Liver (tissue), 3 donors: ENCODE data around the gene CACNA1H.

Experiments used
- GABPA ChIP-seq, 2 donors: IDR thresholded peaks in 1 of 2; conservative IDR thresholded peaks in 1 of 2; 2 replicates each; pipeline ENCODE4 v1.6.1; 2016; ENCODE audit warnings: antibody characterized with exemption in 2 of 2, mild to moderate bottlenecking in 1 of 2, moderate library complexity in 1 of 2
- RAD21 ChIP-seq, 2 donors: IDR thresholded peaks; 2 replicates each; pipeline ENCODE4 v1.6.1; 2016; ENCODE audit warnings: antibody characterized with exemption in 2 of 2, mild to moderate bottlenecking in 2 of 2
- SP1 ChIP-seq: IDR thresholded peaks from 2 replicates; pipeline ENCODE4 v1.6.1; 2018; ENCODE audit warnings: antibody characterized with exemption, mild to moderate bottlenecking
- TAF1 ChIP-seq: conservative IDR thresholded peaks from 2 replicates; pipeline ENCODE4 v1.6.1; 2016; ENCODE audit warnings: antibody characterized with exemption, mild to moderate bottlenecking
- YY1 ChIP-seq: IDR thresholded peaks from 2 replicates; pipeline ENCODE4 v1.6.1; 2016; ENCODE audit warnings: antibody characterized with exemption, mild to moderate bottlenecking
- TF ChIP-seq, protein P1 (sequence below): fragments of 150-350 bp; IDR thresholded peaks from 2 replicates; pipeline ENCODE4 v1.5.1; 2017; ENCODE audit warnings: improper control_type of control experiment, low read depth, low read length; ENCODE audit not compliant: missing input control
- TF ChIP-seq, protein P2 (sequence below): IDR thresholded peaks from 2 replicates; pipeline ENCODE4 v1.6.1; 2016; ENCODE audit warnings: antibody characterized with exemption
- TF ChIP-seq, protein P3 (sequence below): IDR thresholded peaks from 2 replicates; pipeline ENCODE4 v1.6.1; 2016; ENCODE audit warnings: antibody characterized with exemption, mild to moderate bottlenecking
- TF ChIP-seq, protein P4 (sequence below): IDR thresholded peaks from 2 replicates; pipeline ENCODE4 v1.6.1; 2016; ENCODE audit warnings: antibody characterized with exemption
- donor health status: healthy.
- donor health status: healthy.

DNA sequence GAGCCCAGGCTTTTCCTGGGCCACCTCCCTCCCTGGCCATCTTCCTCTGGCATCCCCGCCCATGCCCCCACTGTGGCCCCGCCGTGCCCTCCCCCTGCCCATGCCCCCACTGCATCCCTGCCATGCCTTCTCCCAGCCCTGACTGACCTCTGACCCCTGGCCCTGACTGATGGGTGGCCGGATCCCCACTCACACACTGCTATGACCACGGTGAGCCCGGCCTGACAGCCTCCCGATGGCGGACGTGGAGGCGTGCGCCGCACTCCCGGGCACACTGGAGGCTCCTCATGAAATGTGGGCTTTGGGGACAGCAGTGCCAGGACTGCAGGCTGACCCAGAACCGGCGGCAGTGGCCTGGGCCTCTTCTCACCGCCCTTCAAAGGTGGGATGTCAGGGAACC, 46.2 kb upstream of the CACNA1H start:
- TF ChIP-seq, protein P1, sequence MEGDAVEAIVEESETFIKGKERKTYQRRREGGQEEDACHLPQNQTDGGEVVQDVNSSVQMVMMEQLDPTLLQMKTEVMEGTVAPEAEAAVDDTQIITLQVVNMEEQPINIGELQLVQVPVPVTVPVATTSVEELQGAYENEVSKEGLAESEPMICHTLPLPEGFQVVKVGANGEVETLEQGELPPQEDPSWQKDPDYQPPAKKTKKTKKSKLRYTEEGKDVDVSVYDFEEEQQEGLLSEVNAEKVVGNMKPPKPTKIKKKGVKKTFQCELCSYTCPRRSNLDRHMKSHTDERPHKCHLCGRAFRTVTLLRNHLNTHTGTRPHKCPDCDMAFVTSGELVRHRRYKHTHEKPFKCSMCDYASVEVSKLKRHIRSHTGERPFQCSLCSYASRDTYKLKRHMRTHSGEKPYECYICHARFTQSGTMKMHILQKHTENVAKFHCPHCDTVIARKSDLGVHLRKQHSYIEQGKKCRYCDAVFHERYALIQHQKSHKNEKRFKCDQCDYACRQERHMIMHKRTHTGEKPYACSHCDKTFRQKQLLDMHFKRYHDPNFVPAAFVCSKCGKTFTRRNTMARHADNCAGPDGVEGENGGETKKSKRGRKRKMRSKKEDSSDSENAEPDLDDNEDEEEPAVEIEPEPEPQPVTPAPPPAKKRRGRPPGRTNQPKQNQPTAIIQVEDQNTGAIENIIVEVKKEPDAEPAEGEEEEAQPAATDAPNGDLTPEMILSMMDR, result no peak
- TF ChIP-seq RAD21 (IDR thresholded peaks at IDR 0.05) (no peak), YY1 (no peak), TAF1 (no peak), SP1 (no peak), GABPA (IDR thresholded peaks at IDR 0.05 in 1 of 2, conservative IDR thresholded peaks at IDR 0.05 in 1 of 2) (no peak)
- TF ChIP-seq, protein P2, sequence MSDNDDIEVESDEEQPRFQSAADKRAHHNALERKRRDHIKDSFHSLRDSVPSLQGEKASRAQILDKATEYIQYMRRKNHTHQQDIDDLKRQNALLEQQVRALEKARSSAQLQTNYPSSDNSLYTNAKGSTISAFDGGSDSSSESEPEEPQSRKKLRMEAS, result no peak
- TF ChIP-seq, protein P3, sequence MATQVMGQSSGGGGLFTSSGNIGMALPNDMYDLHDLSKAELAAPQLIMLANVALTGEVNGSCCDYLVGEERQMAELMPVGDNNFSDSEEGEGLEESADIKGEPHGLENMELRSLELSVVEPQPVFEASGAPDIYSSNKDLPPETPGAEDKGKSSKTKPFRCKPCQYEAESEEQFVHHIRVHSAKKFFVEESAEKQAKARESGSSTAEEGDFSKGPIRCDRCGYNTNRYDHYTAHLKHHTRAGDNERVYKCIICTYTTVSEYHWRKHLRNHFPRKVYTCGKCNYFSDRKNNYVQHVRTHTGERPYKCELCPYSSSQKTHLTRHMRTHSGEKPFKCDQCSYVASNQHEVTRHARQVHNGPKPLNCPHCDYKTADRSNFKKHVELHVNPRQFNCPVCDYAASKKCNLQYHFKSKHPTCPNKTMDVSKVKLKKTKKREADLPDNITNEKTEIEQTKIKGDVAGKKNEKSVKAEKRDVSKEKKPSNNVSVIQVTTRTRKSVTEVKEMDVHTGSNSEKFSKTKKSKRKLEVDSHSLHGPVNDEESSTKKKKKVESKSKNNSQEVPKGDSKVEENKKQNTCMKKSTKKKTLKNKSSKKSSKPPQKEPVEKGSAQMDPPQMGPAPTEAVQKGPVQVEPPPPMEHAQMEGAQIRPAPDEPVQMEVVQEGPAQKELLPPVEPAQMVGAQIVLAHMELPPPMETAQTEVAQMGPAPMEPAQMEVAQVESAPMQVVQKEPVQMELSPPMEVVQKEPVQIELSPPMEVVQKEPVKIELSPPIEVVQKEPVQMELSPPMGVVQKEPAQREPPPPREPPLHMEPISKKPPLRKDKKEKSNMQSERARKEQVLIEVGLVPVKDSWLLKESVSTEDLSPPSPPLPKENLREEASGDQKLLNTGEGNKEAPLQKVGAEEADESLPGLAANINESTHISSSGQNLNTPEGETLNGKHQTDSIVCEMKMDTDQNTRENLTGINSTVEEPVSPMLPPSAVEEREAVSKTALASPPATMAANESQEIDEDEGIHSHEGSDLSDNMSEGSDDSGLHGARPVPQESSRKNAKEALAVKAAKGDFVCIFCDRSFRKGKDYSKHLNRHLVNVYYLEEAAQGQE, result no peak
- TF ChIP-seq, protein P4, sequence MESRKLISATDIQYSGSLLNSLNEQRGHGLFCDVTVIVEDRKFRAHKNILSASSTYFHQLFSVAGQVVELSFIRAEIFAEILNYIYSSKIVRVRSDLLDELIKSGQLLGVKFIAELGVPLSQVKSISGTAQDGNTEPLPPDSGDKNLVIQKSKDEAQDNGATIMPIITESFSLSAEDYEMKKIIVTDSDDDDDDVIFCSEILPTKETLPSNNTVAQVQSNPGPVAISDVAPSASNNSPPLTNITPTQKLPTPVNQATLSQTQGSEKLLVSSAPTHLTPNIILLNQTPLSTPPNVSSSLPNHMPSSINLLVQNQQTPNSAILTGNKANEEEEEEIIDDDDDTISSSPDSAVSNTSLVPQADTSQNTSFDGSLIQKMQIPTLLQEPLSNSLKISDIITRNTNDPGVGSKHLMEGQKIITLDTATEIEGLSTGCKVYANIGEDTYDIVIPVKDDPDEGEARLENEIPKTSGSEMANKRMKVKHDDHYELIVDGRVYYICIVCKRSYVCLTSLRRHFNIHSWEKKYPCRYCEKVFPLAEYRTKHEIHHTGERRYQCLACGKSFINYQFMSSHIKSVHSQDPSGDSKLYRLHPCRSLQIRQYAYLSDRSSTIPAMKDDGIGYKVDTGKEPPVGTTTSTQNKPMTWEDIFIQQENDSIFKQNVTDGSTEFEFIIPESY, result no peak
